Activated CD4-positive, alpha-beta T cell treated with anti-CD3 and anti-CD28 coated beads for 24 hours (primary cell): ENCODE data around the gene DSCAM.

Experiments
- DNase-seq, 2 donors: peaks; one replicate each; pipeline ENCODE4 v3.0.0-alpha.2; 2020; ENCODE audit warnings: low read depth in 2 of 2

DSCAM gene

GRCh38 chr21:39984286-39984991 lies 862.5 kb downstream of the DSCAM start:
- DNase-seq: no peak

- no peak for DNase-seq
These were observed 866.6 kb downstream of the DSCAM start for GRCh38 chr21:39980241-39980820.

- no peak for DNase-seq
These were observed 867.6 kb downstream of the DSCAM start for GRCh38 chr21:39979321-39979720.

GRCh38 chr21:39976800-39977199 lies 870.2 kb downstream of the DSCAM start:
- DNase-seq: no peak

GRCh38 chr21:39972976-39973770 lies 873.8 kb downstream of the DSCAM start:
- no peak for DNase-seq

- no peak for DNase-seq
These were observed 874.5 kb downstream of the DSCAM start for GRCh38 chr21:39972471-39972870.

- no peak for DNase-seq
These were observed 875.0 kb downstream of the DSCAM start for GRCh38 chr21:39971956-39972355.

GRCh38 chr21:39969691-39970364 lies 877.1 kb downstream of the DSCAM start:
- DNase-seq: no peak

- DNase-seq: no peak
These were observed 878.9 kb downstream of the DSCAM start for GRCh38 chr21:39968010-39968409.

- no peak for DNase-seq
These were observed 880.2 kb downstream of the DSCAM start for GRCh38 chr21:39966786-39967185.

GRCh38 chr21:39965026-39965425 lies 881.9 kb downstream of the DSCAM start:
- no peak for DNase-seq

GRCh38 chr21:39961251-39961650 lies 885.7 kb downstream of the DSCAM start:
- no peak for DNase-seq
